ENCODE results near the gene AP2M1.

DNA sequence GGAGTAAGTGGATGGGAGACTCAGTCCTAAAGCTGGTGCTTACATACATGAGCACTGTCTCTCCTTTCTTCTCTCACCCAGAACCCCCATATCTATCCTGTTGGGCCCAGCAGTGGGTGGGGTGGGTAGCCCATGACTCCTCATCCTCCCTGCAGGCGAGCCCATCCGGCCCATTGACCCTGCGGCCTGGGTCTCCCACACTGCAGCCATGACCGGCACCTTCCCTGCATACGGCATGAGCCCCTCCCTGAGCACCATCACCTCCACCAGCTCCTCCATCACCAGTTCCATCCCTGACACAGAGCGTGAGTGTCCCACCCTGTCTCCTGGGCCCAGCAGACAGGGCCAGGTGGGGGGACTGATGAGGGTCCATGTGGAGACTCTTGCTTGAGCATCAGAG lies 8.0 kb upstream of the AP2M1 start:
- TF ChIP-seq, protein P1, sequence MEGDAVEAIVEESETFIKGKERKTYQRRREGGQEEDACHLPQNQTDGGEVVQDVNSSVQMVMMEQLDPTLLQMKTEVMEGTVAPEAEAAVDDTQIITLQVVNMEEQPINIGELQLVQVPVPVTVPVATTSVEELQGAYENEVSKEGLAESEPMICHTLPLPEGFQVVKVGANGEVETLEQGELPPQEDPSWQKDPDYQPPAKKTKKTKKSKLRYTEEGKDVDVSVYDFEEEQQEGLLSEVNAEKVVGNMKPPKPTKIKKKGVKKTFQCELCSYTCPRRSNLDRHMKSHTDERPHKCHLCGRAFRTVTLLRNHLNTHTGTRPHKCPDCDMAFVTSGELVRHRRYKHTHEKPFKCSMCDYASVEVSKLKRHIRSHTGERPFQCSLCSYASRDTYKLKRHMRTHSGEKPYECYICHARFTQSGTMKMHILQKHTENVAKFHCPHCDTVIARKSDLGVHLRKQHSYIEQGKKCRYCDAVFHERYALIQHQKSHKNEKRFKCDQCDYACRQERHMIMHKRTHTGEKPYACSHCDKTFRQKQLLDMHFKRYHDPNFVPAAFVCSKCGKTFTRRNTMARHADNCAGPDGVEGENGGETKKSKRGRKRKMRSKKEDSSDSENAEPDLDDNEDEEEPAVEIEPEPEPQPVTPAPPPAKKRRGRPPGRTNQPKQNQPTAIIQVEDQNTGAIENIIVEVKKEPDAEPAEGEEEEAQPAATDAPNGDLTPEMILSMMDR (IDR thresholded peaks at IDR 0.05), result no peak
- TF ChIP-seq POLR2AphosphoS5 (IDR thresholded peaks at IDR 0.05), result no peak
- no peak for TF ChIP-seq POLR2A (IDR thresholded peaks at IDR 0.05)
